OCI-M2 (cell line): ENCODE measurements around the gene CDK11B.
"Not testable (repeated sequence)": the region's sequence is repeated elsewhere in the genome, so short reads cannot be mapped to it uniquely, and the experiment has no call there.

Experiments
- DNase-seq: peaks from one replicate; lab custom pipeline; 2025; ENCODE audit not compliant: unreplicated experiment; lab: John Stamatoyannopoulos, UW

Gene CDK11B

DNA sequence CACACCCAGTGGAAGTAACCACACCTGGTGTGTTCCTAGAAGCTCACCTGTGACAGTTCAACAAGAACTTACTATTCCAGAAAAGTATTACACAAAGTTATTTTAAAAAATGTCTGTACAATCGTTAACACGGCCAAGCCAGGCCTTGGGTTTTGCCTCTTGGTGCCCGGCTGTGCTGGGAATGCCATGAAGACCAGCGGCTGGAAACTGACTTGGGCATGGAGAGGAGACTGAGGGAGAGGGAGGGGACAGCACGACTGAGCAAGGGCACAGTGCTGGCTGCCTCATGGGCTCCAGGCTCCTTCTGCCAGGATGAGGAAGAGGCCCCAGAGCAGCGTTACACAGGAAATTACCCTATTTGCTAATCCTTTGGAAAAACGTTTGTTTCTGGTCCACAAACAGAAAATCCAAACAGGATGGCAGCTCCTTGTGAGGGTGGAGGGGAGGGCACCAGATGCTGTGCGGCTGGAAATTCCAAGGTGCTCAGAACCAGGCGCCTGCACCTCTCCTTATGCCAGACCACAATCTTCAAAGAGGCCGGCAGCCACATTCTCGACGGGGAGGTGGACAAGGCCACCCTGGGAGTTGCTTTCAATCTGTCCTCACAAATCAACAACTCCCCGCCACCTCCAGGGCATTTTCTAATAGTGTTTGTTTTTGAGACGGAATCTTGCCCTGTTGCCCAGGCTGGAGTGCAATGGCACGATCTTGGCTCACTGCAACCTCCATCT lies 4.2 kb upstream of the CDK11B start:
- DNase-seq, result not testable (repeated sequence)

DNA sequence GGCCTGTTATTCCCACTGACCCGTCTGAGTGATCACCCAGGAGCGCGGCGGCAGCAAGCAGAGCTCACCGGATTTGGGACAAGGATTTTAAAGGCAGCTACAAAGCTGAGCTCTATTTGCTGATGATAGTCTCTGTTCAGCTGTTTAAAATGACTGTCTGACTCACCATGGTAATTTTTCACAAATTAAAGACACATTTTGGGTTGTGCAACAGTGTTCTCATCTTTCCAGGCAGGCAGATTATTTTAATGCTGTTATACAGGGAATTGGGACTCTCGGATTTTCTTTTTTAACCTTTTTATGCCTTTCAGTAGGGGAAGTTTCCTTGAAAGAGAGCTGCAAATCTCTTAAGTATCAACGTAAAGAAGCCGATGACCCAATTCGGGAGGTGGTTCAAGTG lies 3.6 kb upstream of the CDK11B start:
- not testable (repeated sequence) for DNase-seq

DNA sequence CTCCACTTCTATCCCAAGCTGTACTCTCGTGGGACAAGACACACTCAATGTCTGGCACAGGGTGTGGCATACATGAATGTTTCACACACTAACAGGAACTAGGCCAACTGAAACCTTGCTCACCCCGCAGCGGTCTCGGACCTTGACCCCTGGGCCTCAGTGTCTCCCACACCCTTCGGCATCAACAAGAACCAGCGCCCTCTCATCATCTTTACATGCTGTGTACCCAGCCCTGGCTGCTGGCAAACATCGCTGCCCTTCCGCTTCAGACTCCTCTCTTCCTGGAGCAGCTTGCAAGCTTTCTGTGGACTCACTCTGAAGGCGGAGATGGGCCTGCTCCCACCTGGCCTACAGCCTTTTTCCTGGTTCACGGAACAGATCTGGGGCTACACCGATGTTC lies 10.5 kb downstream of the CDK11B start:
- DNase-seq, result not testable (repeated sequence)

DNA sequence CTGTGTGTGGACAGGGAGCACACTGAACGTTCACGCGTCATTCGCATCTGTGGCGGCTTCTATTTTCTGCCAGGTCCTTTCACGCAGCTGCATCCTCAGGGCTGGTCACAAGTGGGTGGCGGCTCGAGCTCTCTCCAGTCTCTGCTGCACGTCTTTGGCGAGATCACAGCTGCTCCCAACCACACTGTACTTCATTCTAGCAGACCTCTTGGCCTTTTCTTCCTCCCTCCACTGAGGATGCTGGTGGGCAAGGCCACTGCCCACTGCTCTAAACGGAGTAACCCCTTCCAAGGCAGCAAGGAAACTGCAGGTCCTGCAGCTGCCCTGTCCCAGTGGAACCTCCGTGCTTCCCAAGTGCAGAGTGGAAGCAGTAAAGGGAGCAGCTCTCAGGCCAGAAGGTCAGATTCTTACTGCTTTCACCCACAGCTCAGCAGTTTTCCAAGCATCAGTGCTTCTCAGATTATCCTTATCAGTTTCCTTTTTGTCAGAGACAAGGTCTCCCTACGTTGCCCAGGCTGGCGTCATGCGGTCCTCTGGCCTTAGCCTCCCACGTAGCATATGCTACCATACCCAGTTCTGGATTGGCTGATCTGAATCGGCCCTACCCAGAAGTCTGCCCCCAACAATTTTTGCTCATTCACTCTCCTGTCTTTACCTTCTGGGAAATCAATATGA lies 11.1 kb downstream of the CDK11B start:
- DNase-seq, result peak; percentile 2

DNA sequence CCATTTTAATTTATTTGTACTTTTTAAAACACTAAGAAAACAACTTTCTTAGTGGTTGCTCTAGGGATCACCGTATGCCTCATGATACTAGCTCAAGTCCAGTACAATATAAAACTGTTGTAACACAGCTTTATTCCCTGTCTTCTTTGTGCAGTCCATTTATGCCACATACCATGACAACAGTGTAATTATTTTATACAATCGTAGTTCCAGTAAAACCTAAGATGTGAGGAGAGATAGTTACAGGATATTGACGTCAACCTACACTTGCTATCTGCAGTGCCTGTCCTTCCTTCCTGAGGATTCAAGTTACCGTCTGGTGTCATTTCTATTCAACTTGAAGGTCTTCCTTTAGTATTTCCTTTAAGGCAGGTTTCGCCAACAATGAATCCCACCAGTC lies 12.5 kb downstream of the CDK11B start:
- DNase-seq, result not testable (repeated sequence)

DNA sequence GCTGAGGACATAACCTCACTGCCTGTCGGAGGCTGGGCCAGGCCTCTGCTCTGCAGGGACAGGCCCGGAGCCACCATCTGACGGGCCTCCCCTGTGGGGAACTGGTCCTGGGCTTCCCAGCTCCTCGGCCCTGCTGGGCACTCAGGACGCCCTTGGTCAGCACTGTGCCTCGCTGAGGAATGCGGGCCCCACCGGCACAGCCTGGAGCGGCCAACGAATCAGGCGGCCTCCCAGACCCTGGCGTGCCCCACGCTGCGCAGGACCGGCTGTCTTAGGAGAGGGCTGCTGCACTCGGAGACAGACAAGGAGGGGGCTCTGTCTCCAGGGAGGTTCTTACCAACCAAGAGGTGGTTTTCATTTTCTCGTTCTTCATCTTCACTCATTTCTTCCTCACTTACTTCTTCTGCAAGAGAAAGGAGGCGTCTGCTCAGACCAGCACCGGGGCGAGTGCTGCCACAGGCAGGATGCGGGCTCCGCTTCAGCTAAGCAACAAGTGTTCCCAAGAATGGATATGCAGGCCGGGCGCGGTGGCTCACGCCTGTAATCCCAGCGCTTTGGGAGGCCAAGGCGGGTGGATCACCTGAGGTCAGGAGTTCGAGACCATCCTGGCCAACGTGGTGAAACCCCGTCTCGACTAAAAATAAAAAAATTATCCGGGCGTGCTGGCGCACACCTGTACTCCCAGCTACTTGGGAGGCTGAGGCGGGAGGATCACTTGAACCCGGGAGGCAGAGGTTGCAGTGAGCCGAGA lies 17.9 kb downstream of the CDK11B start:
- not testable (repeated sequence) for DNase-seq

DNA sequence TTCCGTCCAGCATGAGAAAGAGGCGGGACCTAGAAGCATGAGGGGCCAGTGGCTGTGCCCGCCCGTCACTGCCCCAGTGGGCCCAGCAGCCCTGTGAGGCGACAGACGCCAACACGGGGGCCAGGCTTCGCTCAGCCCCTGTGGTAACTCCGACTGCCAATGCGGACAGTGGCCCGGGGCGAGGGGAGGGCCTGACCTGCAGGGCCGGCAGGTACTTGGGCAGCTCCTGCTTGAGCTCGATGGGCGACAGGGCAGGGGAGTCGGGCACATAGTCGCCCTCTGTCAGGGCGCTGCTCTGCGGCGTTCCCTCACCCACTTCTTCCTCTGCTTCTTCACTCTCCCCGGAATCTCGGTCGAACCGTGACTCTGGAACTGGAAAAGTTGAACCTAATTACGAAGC lies 18.7 kb downstream of the CDK11B start:
- DNase-seq, result not testable (repeated sequence)

DNA sequence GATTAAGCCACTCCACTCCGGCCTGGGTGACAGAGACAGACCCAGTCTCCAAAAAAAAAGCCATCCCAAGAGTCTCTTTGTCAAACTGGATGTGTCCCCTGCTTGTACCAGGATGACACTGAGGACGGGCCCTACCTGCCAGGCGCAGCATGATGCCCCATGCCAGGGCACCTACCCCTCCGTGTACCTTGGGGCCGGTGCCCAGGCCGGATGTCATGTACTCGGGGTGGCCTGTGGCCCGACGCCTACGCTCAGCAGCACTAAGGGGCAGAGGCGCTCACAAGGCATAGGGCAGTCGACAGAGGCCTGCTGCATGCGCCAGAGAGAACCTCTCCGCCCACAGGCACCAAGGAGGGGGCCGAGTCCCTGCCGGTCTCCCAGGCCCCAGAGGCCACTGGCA lies 19.4 kb downstream of the CDK11B start:
- not testable (repeated sequence) for DNase-seq

DNA sequence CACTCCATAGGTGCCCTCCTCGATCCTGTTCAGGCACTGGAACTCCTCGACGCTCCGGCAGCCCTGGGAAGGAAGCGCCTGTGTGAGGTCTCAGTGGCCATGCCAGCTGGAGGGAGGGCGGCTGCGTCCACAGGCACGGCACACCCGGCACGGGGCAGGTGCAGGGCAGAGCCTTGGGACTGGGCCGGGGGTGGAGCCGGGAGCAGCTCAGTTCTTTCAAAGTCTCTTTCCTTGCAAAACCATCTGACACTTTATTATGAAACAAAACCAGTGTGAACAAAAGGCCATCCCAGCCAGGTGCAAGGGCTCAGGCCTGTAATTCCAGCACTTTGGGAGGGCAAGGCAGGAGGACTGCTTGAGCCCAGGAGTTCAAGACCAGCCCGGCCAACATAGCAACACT lies 20.3 kb downstream of the CDK11B start:
- not testable (repeated sequence) for DNase-seq

DNA sequence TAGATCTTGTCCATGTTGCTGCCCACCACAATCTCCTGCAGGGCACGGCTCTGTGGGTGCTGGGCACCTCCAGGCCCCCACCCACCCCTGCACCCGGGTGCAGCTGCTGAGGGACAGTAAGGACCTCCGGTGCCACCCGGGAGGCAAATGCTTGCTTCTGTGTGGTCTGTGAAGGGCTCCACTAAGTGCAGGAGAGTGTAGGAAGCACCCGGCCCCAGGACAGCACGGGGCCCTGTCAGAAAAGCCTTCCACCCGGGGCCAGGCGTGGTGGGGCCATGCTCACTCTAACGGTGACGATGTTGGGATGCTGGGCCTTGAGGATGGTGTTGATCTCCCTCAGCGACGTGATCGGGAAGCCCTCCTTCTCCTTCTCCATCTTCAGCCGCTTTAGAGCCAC lies 21.3 kb downstream of the CDK11B start:
- not testable (repeated sequence) for DNase-seq

DNA sequence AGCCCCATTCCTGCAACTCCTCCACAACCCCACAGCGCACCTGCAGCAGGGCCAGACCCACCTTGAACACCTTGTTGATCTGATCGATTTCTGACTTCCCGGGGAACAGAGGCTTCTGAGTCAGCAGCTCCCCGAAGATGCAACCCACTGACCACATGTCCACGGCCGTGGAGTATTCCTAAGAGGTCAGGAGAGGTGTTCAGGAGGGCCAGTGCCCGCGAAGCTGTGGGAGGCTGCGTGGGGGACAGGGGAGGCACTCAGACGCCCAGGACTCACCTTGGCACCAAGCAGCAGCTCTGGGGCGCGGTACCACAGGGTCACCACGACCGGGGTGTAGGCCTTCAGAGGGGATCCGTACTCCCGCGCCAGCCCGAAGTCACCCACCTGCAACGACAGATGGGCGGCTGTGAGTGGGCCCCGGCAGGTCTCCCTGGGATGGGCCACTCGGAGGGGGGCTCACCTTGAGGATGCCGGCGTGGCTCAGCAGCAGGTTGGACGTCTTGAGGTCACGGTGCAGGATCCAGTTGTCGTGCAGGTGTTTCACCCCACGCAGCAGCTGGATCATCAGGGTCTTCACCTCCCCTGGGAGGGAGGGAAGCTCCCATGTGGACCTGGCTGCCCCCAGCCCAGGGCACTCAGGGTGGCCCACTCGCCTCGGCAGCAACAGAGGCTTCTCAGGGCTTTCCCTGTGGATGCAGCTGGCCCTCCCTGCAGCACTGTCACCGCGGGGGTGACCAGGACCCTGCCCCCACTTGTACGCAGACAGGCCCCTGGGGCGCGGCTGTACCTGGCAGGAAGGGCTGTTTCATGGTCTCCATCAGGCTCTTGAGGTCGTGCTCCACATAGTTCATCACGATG lies 22.0 kb downstream of the CDK11B start:
- not testable (repeated sequence) for DNase-seq

DNA sequence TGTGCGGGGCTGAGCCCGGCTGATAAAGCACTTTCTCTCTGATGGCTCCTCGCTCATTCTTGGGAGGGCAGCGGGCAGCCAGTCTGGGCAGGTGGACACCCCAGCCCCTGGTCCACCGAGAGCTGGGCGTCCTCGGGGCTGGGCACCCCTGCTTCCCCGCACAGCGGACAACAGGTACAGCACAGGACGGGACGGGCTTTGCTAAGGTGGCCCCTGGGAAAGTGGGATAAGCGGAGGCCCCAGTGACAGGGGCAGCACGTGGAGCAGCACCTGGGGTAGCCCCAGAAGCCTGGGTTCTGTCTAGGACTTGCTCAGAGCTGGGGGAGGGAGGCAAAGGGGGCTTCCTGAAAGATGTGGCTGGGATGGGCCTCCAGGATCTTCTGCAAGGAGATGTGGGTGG lies 24.2 kb downstream of the CDK11B start:
- not testable (repeated sequence) for DNase-seq

DNA sequence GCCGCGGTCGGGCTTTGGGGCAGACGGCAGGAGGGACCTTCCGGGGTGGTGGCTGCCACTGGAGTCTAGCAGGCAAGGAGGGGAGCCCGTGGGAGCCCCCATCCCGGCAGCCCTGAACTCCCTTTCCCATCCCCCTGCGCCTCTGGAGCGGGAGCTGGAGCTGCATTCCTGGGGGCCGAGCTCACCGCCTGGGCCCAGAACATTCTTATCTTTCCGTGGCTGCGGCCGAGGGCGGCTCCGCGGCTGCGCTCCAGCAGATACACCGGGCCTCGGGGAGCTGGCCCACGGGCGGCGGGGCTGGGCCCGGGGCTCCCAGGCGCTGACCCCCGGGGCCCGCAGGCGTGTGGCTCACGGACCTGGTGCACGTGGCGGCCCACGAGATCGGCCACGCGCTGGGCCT lies 25.4 kb downstream of the CDK11B start:
- DNase-seq, result not testable (repeated sequence)

DNA sequence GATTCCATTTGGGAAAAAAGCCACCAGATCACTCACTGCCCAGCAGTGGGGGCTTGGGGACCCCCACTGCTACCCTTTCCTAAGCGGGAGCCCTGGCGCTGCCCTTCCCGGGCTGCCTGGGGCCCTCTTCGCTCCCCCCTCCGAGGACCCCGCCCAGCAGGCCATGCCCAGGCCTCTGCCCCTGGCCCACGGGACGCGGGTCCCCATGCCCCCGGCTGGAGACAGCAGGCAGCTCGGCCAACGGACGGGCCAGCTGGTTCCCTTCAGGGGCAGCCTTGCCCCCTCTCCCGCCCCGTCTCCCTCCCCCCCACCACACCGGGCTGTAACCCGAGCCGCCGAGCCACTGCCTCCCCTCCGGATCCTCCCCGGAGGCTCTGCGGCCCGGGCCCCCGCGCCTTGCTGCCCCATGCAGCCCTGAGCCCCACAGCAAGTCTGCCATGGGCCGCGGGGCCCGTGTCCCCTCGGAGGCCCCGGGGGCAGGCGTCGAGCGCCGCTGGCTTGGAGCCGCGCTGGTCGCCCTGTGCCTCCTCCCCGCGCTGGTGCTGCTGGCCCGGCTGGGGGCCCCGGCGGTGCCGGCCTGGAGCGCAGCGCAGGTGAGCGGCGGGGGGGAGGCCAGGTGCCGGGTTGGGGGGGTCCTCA lies 26.9 kb downstream of the CDK11B start, which contains the start of gene MMP23B:
Gene MMP23B (plus strand): TSS at position 392 of the 639 bp plus-strand sequence. CDS start 46 bp downstream, at position 438.
- DNase-seq, result no peak

DNA sequence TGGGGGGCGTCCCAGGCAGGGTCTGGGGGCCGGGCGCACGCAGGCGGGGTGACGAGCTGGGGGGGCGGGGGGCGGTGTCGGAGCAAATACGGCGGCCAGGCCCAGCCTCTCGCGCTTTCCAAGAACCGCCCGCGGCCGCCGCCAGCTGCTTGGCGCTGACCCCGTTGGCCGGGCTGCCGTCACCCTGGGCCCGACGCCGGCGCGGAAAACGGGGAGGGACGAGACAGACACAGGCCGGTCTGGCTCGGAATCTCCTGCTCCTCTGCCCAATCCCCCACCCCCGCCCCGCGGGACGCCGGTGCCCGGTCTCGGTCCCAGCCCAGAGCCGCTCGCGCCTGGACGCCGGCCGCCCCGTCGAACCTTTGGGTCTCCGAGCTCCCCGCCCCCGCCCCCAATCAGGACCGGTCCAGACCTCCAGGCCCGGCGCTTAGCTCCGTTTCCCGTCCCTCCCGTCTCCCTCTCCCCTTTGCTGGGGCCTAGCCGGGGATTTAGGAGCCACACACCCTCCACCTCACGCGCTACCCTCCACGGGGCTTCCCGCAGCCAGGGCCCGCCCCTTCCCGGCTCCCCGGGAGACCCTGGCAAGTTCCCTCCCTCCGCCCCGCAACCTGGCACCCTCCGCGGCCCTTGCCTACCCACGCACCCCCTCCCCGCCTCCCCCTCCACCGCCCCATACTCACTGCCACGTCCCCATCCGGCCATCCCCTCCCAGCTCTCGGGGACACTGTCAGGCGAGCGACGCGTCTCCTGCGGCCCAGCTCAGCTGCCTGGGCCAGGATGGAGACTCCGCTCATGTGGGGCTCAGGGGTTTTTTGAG lies 27.6 kb downstream of the CDK11B start:
- DNase-seq, result no peak

DNA sequence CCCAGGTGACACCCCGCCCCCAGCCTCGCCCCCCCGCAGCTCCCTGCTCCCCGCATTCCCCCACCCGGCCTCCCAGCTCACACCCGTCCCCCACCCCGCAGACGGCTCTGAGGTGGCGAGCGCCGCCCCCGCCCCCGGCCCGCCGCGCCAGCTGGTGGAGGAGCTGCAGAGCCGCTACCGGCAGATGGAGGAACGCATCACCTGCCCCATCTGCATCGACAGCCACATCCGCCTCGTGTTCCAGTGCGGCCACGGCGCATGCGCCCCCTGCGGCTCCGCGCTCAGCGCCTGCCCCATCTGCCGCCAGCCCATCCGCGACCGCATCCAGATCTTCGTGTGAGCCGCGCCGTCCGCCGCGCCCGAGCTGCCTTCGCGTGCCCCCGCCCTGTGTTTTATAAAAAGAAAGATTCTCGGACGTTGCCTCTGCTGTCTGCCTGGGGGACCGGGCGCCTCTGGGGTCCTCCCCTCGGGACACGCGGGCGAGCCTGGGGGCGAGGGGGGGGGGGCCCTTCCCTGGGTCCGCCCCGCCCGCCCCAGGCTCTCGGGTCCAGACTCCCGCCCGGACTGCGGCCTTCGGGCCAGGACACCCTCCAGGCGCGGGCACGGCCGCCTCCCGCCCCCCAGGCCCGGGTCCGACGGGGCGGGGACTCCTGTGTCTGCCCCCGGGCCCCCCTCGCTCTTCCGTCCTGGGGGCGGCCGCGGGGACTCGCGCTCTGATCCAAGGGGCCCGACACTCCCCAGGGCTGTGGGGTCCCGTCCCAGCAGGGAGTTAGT lies 28.4 kb downstream of the CDK11B start:
- no peak for DNase-seq

DNA sequence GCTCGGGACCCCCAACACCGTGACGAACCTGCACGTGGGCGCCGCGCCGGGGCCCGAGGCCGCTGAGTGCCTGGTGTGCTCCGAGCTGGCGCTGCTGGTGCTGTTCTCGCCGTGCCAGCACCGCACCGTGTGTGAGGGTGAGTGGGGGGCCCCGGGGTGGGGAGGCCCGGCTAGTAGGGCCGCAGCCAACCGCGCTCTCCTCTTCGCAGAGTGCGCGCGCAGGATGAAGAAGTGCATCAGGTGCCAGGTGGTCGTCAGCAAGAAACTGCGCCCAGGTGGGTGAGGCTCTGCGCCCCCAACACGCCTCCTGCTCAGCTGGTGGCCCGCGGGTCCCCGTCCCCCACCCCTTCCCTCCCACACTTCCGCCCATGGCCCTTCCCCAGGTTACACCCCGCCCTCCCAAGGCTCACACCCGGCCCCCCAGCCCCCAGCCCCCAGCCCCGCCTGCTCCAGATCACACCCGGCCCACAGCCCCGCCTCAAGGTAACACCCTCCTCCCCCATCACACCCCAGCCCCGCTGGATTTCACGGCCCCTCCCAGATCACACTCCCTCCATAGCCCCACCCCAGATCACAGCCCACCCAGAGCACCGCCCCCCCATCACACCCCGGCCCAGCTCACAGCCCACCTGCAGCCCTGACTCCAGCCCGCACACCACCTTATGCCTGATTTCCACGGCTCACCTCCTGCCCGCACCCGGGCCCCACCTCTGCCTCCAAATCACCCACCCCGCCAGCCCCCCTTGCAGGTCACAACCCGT lies 29.2 kb downstream of the CDK11B start:
- no peak for DNase-seq
